OCI-LY1 (cell line): ENCODE data around the gene TMEM52B.

Experiments
- H2AFZ ChIP-seq: fragments of 200-600 bp; sonication (generic), shearing (Covaris generic); 2 replicates; pipeline ENCODE4 v1.6.0; 2014; ENCODE audit warnings: antibody characterized with exemption, mild to moderate bottlenecking, low read length
- H3F3A ChIP-seq: fragments of 200-600 bp; sonication (generic), shearing (Covaris generic); 2 replicates; pipeline ENCODE4 v1.6.0; 2014; ENCODE audit warnings: mild to moderate bottlenecking, antibody characterized with exemption, low read length, moderate library complexity; ENCODE audit not compliant: insufficient read depth
- H3K27ac ChIP-seq: fragments of 200-600 bp; sonication (generic); 2 replicates; pipeline ENCODE4 v1.5.1; 2014; ENCODE audit warnings: low read length, mixed run types, mild to moderate bottlenecking, low read depth; ENCODE audit not compliant: poor library complexity, severe bottlenecking
- H3K27me3 ChIP-seq: fragments of 200-600 bp; sonication (generic); 2 replicates; pipeline ENCODE4 v1.6.0; 2014; ENCODE audit warnings: antibody characterized with exemption, mild to moderate bottlenecking, low read length, moderate library complexity; ENCODE audit not compliant: insufficient read depth
- H3K36me3 ChIP-seq: fragments of 200-600 bp; sonication (generic); 2 replicates; pipeline ENCODE4 v1.6.1; 2014; ENCODE audit warnings: mild to moderate bottlenecking, antibody characterized with exemption, low read length, moderate library complexity, mixed read lengths; ENCODE audit not compliant: insufficient read depth
- H3K4me1 ChIP-seq: fragments of 200-600 bp; sonication (generic); 2 replicates; pipeline ENCODE4 v1.5.1; 2014; ENCODE audit warnings: mild to moderate bottlenecking, low read length, moderate library complexity; ENCODE audit not compliant: insufficient read depth, severe bottlenecking
- H3K4me2 ChIP-seq: fragments of 200-600 bp; sonication (generic), shearing (Covaris generic); 2 replicates; pipeline ENCODE4 v1.6.1; 2014; ENCODE audit warnings: low read length
- H3K4me3 ChIP-seq: fragments of 200-600 bp; sonication (generic); 2 replicates; pipeline ENCODE4 v1.5.1; 2014; ENCODE audit warnings: low read length, low read depth, mild to moderate bottlenecking, mixed read lengths; ENCODE audit not compliant: poor library complexity, severe bottlenecking
- H3K79me2 ChIP-seq: fragments of 200-600 bp; shearing (Covaris generic); 2 replicates; pipeline ENCODE4 v1.6.1; 2016; ENCODE audit warnings: mixed run types, low read length, mixed read lengths; ENCODE audit not compliant: insufficient read depth
- H3K9ac ChIP-seq: fragments of 200-600 bp; sonication (generic), shearing (Covaris generic); 2 replicates; pipeline ENCODE4 v1.6.1; 2014; ENCODE audit warnings: mild to moderate bottlenecking, low read length, mixed read lengths
- H3K9me2 ChIP-seq: fragments of 200-600 bp; sonication (generic), shearing (Covaris generic); 2 replicates; pipeline ENCODE4 v1.6.1; 2014; ENCODE audit warnings: low read depth, mild to moderate bottlenecking, low read length, mixed read lengths
- H3K9me3 ChIP-seq: fragments of 200-600 bp; shearing (Covaris generic); 2 replicates; pipeline ENCODE4 v1.6.1; 2014; ENCODE audit warnings: low read length, mixed read lengths
- H4K20me1 ChIP-seq: fragments of 200-600 bp; sonication (generic), shearing (Covaris generic); 2 replicates; pipeline ENCODE4 v1.6.0; 2016; ENCODE audit warnings: mild to moderate bottlenecking, low read length; ENCODE audit not compliant: insufficient read depth
- EZH2 ChIP-seq: fragments of 200-600 bp; sonication (generic), shearing (Covaris generic); IDR thresholded peaks from 2 replicates; pipeline ENCODE4 v1.8.0; 2017; ENCODE audit warnings: borderline replicate concordance, mixed run types, mild to moderate bottlenecking, antibody characterized with exemption, low read length, moderate library complexity, mixed read lengths
- TF ChIP-seq, protein P1 (sequence below): fragments of 200-600 bp; sonication (generic), shearing (Covaris generic); IDR thresholded peaks from 2 replicates; pipeline ENCODE4 v1.5.1; 2017; ENCODE audit warnings: mild to moderate bottlenecking, antibody characterized with exemption, low read length, moderate library complexity, mixed read lengths

Gene TMEM52B

DNA sequence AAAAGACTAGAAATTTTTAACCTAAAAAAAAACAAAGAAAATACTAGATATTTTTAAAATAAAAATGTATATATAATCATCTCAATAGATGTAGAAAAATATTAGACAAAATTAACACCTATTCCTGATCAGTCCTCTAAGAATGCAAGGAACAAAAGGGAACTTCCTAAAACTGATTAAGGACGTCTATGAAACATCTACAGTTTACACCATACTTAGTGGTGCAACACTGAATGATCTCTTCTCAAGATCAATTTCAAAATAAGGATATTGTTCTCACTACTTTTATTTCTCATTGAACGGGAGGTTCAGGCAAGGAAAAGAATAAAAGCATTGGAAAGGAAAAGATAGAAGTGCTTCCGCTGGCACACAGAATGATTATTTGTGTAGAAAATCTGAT lies 22.9 kb upstream of the TMEM52B start:
- Histone ChIP-seq H3K4me3 (no peak overlapping the region), H3K4me1 (peaks cover 7% of the 10 kb centered on the region), H3K79me2 (no peaks in the 10 kb centered on the region), H3K36me3 (no peaks in the 10 kb centered on the region; the same call in 1 of the 2 replicates), H4K20me1 (no peaks in the 10 kb centered on the region), H3K27ac (no peak overlapping the region), H3K9me3 (0 out of 2 replicates have a peak, but pooled peaks cover 5% of the 10 kb centered on the region), H3K4me2 (no peak overlapping the region), H3K27me3 (peaks cover 6% of the 10 kb centered on the region; the same call in 1 of the 2 replicates), H2AFZ (no peak overlapping the region), H3F3A (no peaks in the 10 kb centered on the region), H3K9ac (no peak overlapping the region), H3K9me2 (no peaks in the 10 kb centered on the region)
- TF ChIP-seq, protein P1, sequence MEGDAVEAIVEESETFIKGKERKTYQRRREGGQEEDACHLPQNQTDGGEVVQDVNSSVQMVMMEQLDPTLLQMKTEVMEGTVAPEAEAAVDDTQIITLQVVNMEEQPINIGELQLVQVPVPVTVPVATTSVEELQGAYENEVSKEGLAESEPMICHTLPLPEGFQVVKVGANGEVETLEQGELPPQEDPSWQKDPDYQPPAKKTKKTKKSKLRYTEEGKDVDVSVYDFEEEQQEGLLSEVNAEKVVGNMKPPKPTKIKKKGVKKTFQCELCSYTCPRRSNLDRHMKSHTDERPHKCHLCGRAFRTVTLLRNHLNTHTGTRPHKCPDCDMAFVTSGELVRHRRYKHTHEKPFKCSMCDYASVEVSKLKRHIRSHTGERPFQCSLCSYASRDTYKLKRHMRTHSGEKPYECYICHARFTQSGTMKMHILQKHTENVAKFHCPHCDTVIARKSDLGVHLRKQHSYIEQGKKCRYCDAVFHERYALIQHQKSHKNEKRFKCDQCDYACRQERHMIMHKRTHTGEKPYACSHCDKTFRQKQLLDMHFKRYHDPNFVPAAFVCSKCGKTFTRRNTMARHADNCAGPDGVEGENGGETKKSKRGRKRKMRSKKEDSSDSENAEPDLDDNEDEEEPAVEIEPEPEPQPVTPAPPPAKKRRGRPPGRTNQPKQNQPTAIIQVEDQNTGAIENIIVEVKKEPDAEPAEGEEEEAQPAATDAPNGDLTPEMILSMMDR = no peak

DNA sequence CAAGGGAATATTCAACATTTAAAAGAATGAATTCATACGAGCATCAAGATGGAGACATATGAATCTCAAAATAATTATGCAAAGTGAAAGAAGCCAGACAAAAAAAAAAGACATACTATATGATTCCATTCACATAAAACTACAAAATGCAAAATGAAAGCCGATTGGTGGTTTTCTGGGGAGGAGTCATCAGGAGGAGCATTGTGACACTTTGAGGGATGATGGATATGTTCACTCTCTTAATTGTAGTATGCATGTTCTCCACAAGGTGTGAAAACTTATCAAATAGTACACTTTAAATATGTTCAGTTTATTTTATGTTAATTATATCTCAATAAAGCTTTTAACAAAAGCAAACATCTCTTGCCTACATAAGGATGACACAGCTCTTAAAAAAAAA lies 20.4 kb upstream of the TMEM52B start:
- H3K36me3 ChIP-seq = no peaks in the 10 kb centered on the region; the same call in 1 of the 2 replicates

DNA sequence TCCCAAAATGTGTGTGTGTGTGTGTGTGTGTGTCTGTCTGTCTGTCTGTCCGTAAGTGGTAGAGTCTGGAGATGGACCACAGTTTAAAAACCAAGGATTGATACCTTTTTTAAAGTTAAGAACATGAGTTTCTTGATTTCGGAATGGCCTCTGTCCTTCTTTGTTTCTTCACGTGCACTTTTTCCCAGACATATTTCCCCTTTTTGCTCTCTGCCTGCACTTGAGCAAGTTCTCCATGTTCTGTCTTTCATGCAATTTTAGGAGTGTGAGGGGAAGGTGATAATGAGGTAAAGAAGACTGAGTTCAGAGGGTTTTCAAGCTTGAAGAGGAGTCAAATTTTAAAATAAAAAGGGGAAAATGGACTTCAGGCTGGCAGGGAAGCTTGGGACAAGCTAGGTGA lies 19.6 kb upstream of the TMEM52B start:
- Histone ChIP-seq H3K27me3 (peaks cover 6% of the 10 kb centered on the region; the same call in 1 of the 2 replicates), H3K9me2 (no peaks in the 10 kb centered on the region), H3K27ac (no peak overlapping the region)

More for the DNA sequence above, 20.4 kb upstream of the TMEM52B start:
- Histone ChIP-seq H3K27me3 (peaks cover 6% of the 10 kb centered on the region; the same call in 1 of the 2 replicates), H4K20me1 (no peaks in the 10 kb centered on the region), H3K9ac (no peak overlapping the region), H3K9me2 (no peaks in the 10 kb centered on the region), H3K27ac (no peak overlapping the region), H2AFZ (no peak overlapping the region), H3K4me2 (no peak overlapping the region), H3K4me3 (no peak overlapping the region), H3K79me2 (no peaks in the 10 kb centered on the region), H3F3A (no peaks in the 10 kb centered on the region), H3K9me3 (0 out of 2 replicates have a peak, but pooled peaks cover 5% of the 10 kb centered on the region), H3K4me1 (peaks cover 4% of the 10 kb centered on the region)
- TF ChIP-seq, protein P1 = no peak; the same call in 1 of the 2 replicates
- no peak for TF ChIP-seq EZH2

More for the DNA sequence above, 19.6 kb upstream of the TMEM52B start:
- Histone ChIP-seq H2AFZ (no peak overlapping the region), H3K4me3 (no peak overlapping the region), H3K4me1 (no peaks in the 10 kb centered on the region), H3F3A (no peaks in the 10 kb centered on the region), H3K79me2 (no peaks in the 10 kb centered on the region), H3K9ac (no peak overlapping the region), H3K4me2 (no peak overlapping the region), H4K20me1 (no peaks in the 10 kb centered on the region), H3K36me3 (no peaks in the 10 kb centered on the region; the same call in 1 of the 2 replicates), H3K9me3 (0 out of 2 replicates have a peak, but pooled peaks cover 5% of the 10 kb centered on the region)
- TF ChIP-seq, protein P1 = no peak
